SK-N-SH (cell line): ENCODE data around the gene EPYC. TPM values are rescaled to one million over a fixed set of nuclear protein-coding genes. Genes with fewer than 3 reads are reported as not detected.

Experiments used
- CTCF ChIA-PET: fragments of 300-600, 350-600 bp; formaldehyde crosslinking; extraction: SDS; loops from one replicate; lab custom pipeline; 2021; lab: Yijun Ruan, JAX
- POLR2A ChIA-PET: fragments of 350-600 bp; sonication (Branson Sonifier 250); formaldehyde crosslinking; extraction: SDS; loops from one replicate; lab custom pipeline; 2020; ENCODE audit warnings: antibody characterized with exemption, inconsistent platforms; lab: Yijun Ruan, JAX
- DNase-seq: peaks from one replicate; pipeline ENCODE4 v3.0.0; 2012
- H2AFZ ChIP-seq: fragments of 200-600 bp; sonication (generic); 2 replicates; pipeline ENCODE4 v1.8.1; 2016; ENCODE audit warnings: antibody characterized with exemption, mild to moderate bottlenecking, low read depth
- H3F3A ChIP-seq: fragments of 200-600 bp; sonication (generic); replicated peaks from 2 replicates; pipeline ENCODE3; 2016; ENCODE audit warnings: antibody characterized with exemption, mild to moderate bottlenecking; ENCODE audit not compliant: insufficient read depth
- H3K27ac ChIP-seq, 2 experiments: fragments of 200-500 bp in 1 of 2; fragments of 200-600 bp in 1 of 2; sonication (Bioruptor generic) in 1 of 2; sonication (generic), shearing (Covaris generic) in 1 of 2; 2 replicates each; pipeline versions ENCODE4 v1.5.1 to v1.6.1; 2014 to 2016; ENCODE audit warnings: low read depth in 2 of 2, inconsistent platforms in 1 of 2, low read length in 1 of 2, mild to moderate bottlenecking in 1 of 2, mixed read lengths in 1 of 2
- H3K27me3 ChIP-seq: fragments of 200-600 bp; sonication (generic), shearing (Covaris generic); 2 replicates; pipeline ENCODE4 v1.6.1; 2016; ENCODE audit warnings: mixed run types; ENCODE audit not compliant: insufficient read depth
- H3K36me3 ChIP-seq, 2 experiments: fragments of 200-500 bp in 1 of 2; fragments of 200-600 bp in 1 of 2; sonication (Bioruptor generic) in 1 of 2; sonication (generic) in 1 of 2; replicated peaks in 1 of 2; 2 replicates each; pipeline versions ENCODE3 to v1.5.1; 2014 to 2016; ENCODE audit warnings: low read length in 1 of 2, mild to moderate bottlenecking in 1 of 2; ENCODE audit not compliant: insufficient read depth in 2 of 2, control insufficient read depth in 1 of 2
- H3K4me1 ChIP-seq, 2 experiments: fragments of 200-500 bp in 1 of 2; fragments of 200-600 bp in 1 of 2; sonication (Bioruptor generic) in 1 of 2; sonication (generic), shearing (Covaris generic) in 1 of 2; 2 replicates each; pipeline versions ENCODE4 v1.5.1 to v1.6.1; 2014 to 2016; ENCODE audit warnings: low read depth in 1 of 2, low read length in 1 of 2, mixed run types in 1 of 2; ENCODE audit not compliant: insufficient read depth in 2 of 2, control insufficient read depth in 1 of 2
- H3K4me2 ChIP-seq: fragments of 200-600 bp; sonication (generic), shearing (Covaris generic); 2 replicates; pipeline ENCODE4 v1.6.1; 2017; ENCODE audit warnings: mixed run types
- H3K4me3 ChIP-seq, 2 experiments: fragments of 200-500 bp in 1 of 2; fragments of 200-600 bp in 1 of 2; sonication (Bioruptor generic) in 1 of 2; sonication (generic), shearing (Covaris generic) in 1 of 2; 2 replicates each; pipeline versions ENCODE4 v1.5.1 to v1.8.1; 2014 to 2016; ENCODE audit warnings: low read depth in 2 of 2, inconsistent platforms in 1 of 2, low read length in 1 of 2, mild to moderate bottlenecking in 1 of 2, mixed read lengths in 1 of 2, moderate library complexity in 1 of 2
- H3K79me2 ChIP-seq: fragments of 200-600 bp; sonication (generic); 2 replicates; pipeline ENCODE4 v1.8.1; 2017; ENCODE audit warnings: mild to moderate bottlenecking; ENCODE audit not compliant: insufficient read depth
- H3K9ac ChIP-seq: fragments of 200-600 bp; sonication (generic); 2 replicates; pipeline ENCODE4 v1.6.1; 2017; ENCODE audit warnings: mixed run types
- H3K9me2 ChIP-seq: fragments of 200-600 bp; sonication (generic); 2 replicates; pipeline ENCODE4 v1.6.1; 2017; ENCODE audit warnings: mixed run types
- H3K9me3 ChIP-seq: fragments of 200-600 bp; sonication (generic); 2 replicates; pipeline ENCODE4 v1.6.1; 2017; ENCODE audit warnings: mixed run types, mild to moderate bottlenecking, moderate library complexity
- H4K20me1 ChIP-seq: fragments of 200-600 bp; sonication (generic); 2 replicates; pipeline ENCODE4 v1.6.1; 2017; ENCODE audit warnings: mild to moderate bottlenecking, mixed run types; ENCODE audit not compliant: insufficient read depth
- CHD2 ChIP-seq: fragments of 150-350 bp; IDR thresholded peaks from 2 replicates; pipeline ENCODE4 v1.6.1; 2018; ENCODE audit warnings: low read length; ENCODE audit not compliant: partially characterized antibody
- EP300 ChIP-seq, 2 experiments: IDR thresholded peaks; 2 replicates each; pipeline versions ENCODE4 v1.4.0 to v1.6.1; 2012; ENCODE audit warnings: borderline replicate concordance in 1 of 2, low read depth in 1 of 2, low read length in 1 of 2
- FOSL2 ChIP-seq: IDR thresholded peaks from 2 replicates; pipeline ENCODE4 v1.4.0; 2012; ENCODE audit warnings: low read depth, mild to moderate bottlenecking, moderate library complexity, borderline replicate concordance
- FOXJ3 ChIP-seq: sonication (generic); formaldehyde crosslinking; IDR thresholded peaks from 2 replicates; pipeline ENCODE4 v1.5.1; 2020; ENCODE audit warnings: mild to moderate bottlenecking, missing genetic modification reagents
- FOXM1 ChIP-seq: IDR thresholded peaks from 2 replicates; pipeline ENCODE4 v1.4.0; 2012; ENCODE audit warnings: low read depth, mild to moderate bottlenecking
- JUND ChIP-seq: IDR thresholded peaks from 2 replicates; pipeline ENCODE4 v1.4.0; 2012
- MEF2A ChIP-seq: IDR thresholded peaks from 2 replicates; pipeline ENCODE4 v1.4.0; 2012; ENCODE audit warnings: low read depth, borderline replicate concordance
- MXI1 ChIP-seq: IDR thresholded peaks from 2 replicates; pipeline ENCODE4 v1.6.1; 2012; ENCODE audit warnings: mild to moderate bottlenecking, low read depth, low read length, improper control_type of control experiment
- NFIC ChIP-seq: IDR thresholded peaks from 2 replicates; pipeline ENCODE4 v1.4.0; 2012; ENCODE audit warnings: borderline replicate concordance
- POLR2AphosphoS5 ChIP-seq: IDR thresholded peaks from 2 replicates; pipeline ENCODE4 v1.6.1; 2012; ENCODE audit warnings: low read depth, low read length
- RAD21 ChIP-seq: IDR thresholded peaks from 2 replicates; pipeline ENCODE4 v1.6.1; 2012; ENCODE audit warnings: mild to moderate bottlenecking, low read length
- RFX5 ChIP-seq: IDR thresholded peaks from 2 replicates; pipeline ENCODE4 v1.6.1; 2012; ENCODE audit warnings: mild to moderate bottlenecking, improper control_type of control experiment, low read length
- RXRA ChIP-seq: IDR thresholded peaks from 2 replicates; pipeline ENCODE4 v1.4.0; 2012; ENCODE audit warnings: low read depth, mild to moderate bottlenecking, borderline replicate concordance
- SIN3A ChIP-seq: IDR thresholded peaks from 2 replicates; pipeline ENCODE4 v1.6.1; 2012; ENCODE audit warnings: low read depth, mild to moderate bottlenecking, low read length, moderate library complexity, borderline replicate concordance
- SMC3 ChIP-seq: IDR thresholded peaks from 2 replicates; pipeline ENCODE4 v1.6.1; 2012; ENCODE audit warnings: low read depth, low read length, improper control_type of control experiment
- TAF1 ChIP-seq: IDR thresholded peaks from 2 replicates; pipeline ENCODE4 v1.6.1; 2012; ENCODE audit warnings: low read depth, mild to moderate bottlenecking, low read length, moderate library complexity, borderline replicate concordance
- YY1 ChIP-seq: IDR thresholded peaks from 2 replicates; pipeline ENCODE4 v1.4.0; 2012; ENCODE audit warnings: low read depth, mild to moderate bottlenecking
- WGBS: methylation state at CpG from one replicate; pipeline ENCODE4 v1.1.6; 2017; ENCODE audit warnings: low lambda C conversion rate; 5-methylcytosine and 5-hydroxymethylcytosine counted together
- polyA plus RNA-seq, 3 experiments: library from polyadenylated mRNA; depleted of rRNA; stranded (reverse); fragments of >200 nt; gene quantifications; 2 replicates each; pipeline ENCODE4 v1.2.3, GENCODE V29; 2012
- TF ChIP-seq, protein P1 (sequence below): fragments of 150-350 bp; IDR thresholded peaks from 2 replicates; pipeline ENCODE4 v1.6.1; 2016; ENCODE audit warnings: mild to moderate bottlenecking, low read depth, low read length
- TF ChIP-seq, protein P2 (sequence below): fragments of 150-350 bp; IDR thresholded peaks from 2 replicates; pipeline ENCODE4 v1.6.1; 2017; ENCODE audit warnings: antibody characterized with exemption, low read length, low read depth, borderline replicate concordance
- TF ChIP-seq, protein P3 (sequence below): fragments of 200-600 bp; sonication (generic); IDR thresholded peaks from 2 replicates; pipeline ENCODE4 v1.6.1; 2017; ENCODE audit warnings: antibody characterized with exemption, mild to moderate bottlenecking, moderate library complexity

The EPYC gene
- polyA plus RNA-seq, 1 of the 3 experiments (the other 2 are of a cell fraction), result not detected

DNA sequence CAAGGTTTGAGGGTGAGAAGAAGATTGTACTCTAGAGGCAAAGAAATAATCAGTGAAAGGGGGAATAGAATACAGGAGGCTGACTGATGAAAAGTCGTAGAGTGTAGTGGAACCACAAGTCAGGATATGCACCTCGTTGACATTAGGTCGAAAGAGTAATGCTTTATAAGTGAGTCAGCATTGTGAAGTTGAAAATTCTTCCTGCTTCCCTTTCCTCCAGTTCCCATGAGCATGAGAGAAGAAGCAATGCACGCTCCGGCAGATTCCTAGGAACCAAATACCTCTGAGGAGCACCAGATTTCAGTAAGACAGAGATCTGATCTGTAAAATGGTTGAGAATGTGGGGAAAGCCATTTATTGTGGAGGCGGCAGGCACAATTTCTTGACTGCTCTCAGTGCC is 66.3 kb downstream of the EPYC start:
- H3K9ac ChIP-seq, result no peak overlapping the region
- H4K20me1 ChIP-seq, result no peaks in the 10 kb centered on the region
- peaks cover 0 to 15% of the 10 kb centered on the region in 2 experiments; a peak in 3 of 4 replicates for H3K4me1 ChIP-seq
- no peaks in the 10 kb centered on the region for H3K36me3 ChIP-seq
- no peaks in the 10 kb centered on the region for H3F3A ChIP-seq
- no peaks in the 10 kb centered on the region for H3K9me3 ChIP-seq
- no peak overlapping the region for H3K4me3 ChIP-seq
- no peak for DNase-seq
- H2AFZ ChIP-seq, result 0 out of 2 replicates have a peak overlapping the region, but pooled peaks have one; percentile 12
- H3K9me2 ChIP-seq, result no peaks in the 10 kb centered on the region
- H3K4me2 ChIP-seq, result no peak overlapping the region
- POLR2A ChIA-PET, result no interaction called here
- TF ChIP-seq RAD21 (no peak), FOXM1 (no peak), YY1 (no peak), RXRA (no peak), MXI1 (no peak), SMC3 (no peak), MEF2A (no peak), FOXJ3 (CRISPR knock-in tag) (no peak), TAF1 (no peak), RFX5 (no peak), NFIC (no peak), EP300 (IDR thresholded peaks at IDR 0.05; ENCODE audit: borderline replicate concordance in 1 of 2, low read depth in 1 of 2, low read length in 1 of 2) (no peak)
- TF ChIP-seq, protein P1, sequence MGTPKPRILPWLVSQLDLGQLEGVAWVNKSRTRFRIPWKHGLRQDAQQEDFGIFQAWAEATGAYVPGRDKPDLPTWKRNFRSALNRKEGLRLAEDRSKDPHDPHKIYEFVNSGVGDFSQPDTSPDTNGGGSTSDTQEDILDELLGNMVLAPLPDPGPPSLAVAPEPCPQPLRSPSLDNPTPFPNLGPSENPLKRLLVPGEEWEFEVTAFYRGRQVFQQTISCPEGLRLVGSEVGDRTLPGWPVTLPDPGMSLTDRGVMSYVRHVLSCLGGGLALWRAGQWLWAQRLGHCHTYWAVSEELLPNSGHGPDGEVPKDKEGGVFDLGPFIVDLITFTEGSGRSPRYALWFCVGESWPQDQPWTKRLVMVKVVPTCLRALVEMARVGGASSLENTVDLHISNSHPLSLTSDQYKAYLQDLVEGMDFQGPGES, result no peak
- TF ChIP-seq, all 33 proteins: peak for 0
- 60% methylated on average over 6 of the region's 6 CpGs for WGBS
- CTCF ChIA-PET, result no interaction called here
- H3K27me3 ChIP-seq, result no peaks in the 10 kb centered on the region
- no peaks in the 10 kb centered on the region for H3K79me2 ChIP-seq
- H3K27ac ChIP-seq, result no peak overlapping the region

DNA sequence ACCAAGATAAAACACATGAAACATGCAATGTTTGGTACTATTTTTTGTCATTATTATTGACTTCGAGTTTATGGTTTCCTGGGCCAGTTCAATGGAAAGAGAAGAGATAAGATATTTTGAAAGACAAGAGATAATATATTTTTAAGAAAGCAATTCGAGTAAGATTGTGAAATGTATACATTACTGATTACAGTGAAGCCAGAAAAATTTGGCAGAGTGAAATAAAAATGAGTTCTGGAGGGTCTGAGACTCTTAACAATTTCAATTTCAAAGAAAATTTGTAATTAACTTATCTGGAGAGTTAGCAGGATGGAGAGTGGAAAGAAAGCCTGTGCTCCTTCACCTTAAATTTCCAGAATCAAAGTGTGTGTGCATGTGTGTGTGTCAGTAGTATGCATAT is 67.1 kb downstream of the EPYC start:
- CTCF ChIA-PET, result interaction anchor here (2.3 kb wide), 1 partner anchor 21 kb away, joined by 4 read pairs; no protein-coding TSS in a partner anchor
- WGBS, result 60% methylated on average over 2 of the region's 2 CpGs
- Histone ChIP-seq H3K4me3 (no peak overlapping the region), H3K9ac (no peak overlapping the region), H3K27ac (no peak overlapping the region), H3K4me2 (no peak overlapping the region), H3K79me2 (no peaks in the 10 kb centered on the region), H3K9me2 (no peaks in the 10 kb centered on the region), H3K9me3 (no peaks in the 10 kb centered on the region), H3K27me3 (no peaks in the 10 kb centered on the region), H3K4me1 (peaks cover 0 to 15% of the 10 kb centered on the region in 2 experiments; a peak in 3 of 4 replicates), H3F3A (no peaks in the 10 kb centered on the region), H2AFZ (no peak overlapping the region), H3K36me3 (no peaks in the 10 kb centered on the region), H4K20me1 (no peaks in the 10 kb centered on the region)
- no peak for DNase-seq
- no peak for TF ChIP-seq FOXJ3 (CRISPR knock-in tag)
- TF ChIP-seq SIN3A, result no peak
- no peak for TF ChIP-seq MEF2A
- TF ChIP-seq, protein P2, sequence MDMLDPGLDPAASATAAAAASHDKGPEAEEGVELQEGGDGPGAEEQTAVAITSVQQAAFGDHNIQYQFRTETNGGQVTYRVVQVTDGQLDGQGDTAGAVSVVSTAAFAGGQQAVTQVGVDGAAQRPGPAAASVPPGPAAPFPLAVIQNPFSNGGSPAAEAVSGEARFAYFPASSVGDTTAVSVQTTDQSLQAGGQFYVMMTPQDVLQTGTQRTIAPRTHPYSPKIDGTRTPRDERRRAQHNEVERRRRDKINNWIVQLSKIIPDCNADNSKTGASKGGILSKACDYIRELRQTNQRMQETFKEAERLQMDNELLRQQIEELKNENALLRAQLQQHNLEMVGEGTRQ, result no peak
- TF ChIP-seq, protein P3, sequence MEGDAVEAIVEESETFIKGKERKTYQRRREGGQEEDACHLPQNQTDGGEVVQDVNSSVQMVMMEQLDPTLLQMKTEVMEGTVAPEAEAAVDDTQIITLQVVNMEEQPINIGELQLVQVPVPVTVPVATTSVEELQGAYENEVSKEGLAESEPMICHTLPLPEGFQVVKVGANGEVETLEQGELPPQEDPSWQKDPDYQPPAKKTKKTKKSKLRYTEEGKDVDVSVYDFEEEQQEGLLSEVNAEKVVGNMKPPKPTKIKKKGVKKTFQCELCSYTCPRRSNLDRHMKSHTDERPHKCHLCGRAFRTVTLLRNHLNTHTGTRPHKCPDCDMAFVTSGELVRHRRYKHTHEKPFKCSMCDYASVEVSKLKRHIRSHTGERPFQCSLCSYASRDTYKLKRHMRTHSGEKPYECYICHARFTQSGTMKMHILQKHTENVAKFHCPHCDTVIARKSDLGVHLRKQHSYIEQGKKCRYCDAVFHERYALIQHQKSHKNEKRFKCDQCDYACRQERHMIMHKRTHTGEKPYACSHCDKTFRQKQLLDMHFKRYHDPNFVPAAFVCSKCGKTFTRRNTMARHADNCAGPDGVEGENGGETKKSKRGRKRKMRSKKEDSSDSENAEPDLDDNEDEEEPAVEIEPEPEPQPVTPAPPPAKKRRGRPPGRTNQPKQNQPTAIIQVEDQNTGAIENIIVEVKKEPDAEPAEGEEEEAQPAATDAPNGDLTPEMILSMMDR, result no peak
- TF ChIP-seq SMC3, result no peak
- no peak for TF ChIP-seq MXI1
- TF ChIP-seq FOSL2, result no peak
- no peak for TF ChIP-seq JUND
- TF ChIP-seq POLR2AphosphoS5, result no peak
- no peak for TF ChIP-seq CHD2
- TF ChIP-seq RAD21, result no peak
- POLR2A ChIA-PET, result no interaction called here
